ENCODE data around the gene METTL25. TPM values are rescaled to one million over a fixed set of nuclear protein-coding genes. Genes with fewer than 3 reads are reported as not detected.
A peak's percentile ranks its signal among the peaks of the same experiment; 100 is the strongest.

Gene METTL25
- total and polyA plus RNA-seq, 2 of the 8 experiments (the other 6 are each of a cell fraction or from before 2014, with no cell fraction given) = 2.4 to 8.3 TPM

DNA sequence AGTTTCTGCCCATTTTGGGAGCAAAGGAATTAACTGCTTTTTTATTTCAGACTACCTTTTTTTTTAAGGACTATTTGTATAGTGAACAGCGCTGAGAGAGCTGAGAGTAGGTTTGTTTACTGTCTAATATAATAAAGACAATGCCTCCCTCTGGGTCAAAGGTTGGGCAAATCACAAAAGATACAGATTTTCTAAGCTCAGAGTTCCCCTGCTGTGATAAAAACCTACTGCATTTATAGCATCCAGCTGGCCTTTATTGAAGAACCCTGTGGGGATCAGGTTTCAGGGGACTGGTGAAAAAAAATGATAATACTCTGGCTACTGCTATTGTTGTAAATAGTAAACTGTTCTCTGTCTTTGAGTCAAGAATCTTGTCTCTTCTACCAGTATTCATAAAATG lies 28.8 kb upstream of the METTL25 start:
- DNase-seq (ENCODE audit: low read depth in 1 of 2, low spot score in 2 of 2) = no peak
- no peaks in the 10 kb centered on the region for H3K79me1 ChIP-seq (ENCODE audit: low read depth, low read length)
- H4K5ac ChIP-seq (ENCODE audit: insufficient read length, low read depth, low read length) = no peak overlapping the region
- H3K4ac ChIP-seq (replicated peaks; ENCODE audit: insufficient read length, low read depth, low read length) = no peak overlapping the region
- H3K36me3 ChIP-seq (ENCODE audit: control insufficient read depth in 2 of 4, insufficient read depth in 4 of 4, low read length in 3 of 4) = no peaks in the 10 kb centered on the region
- H2BK12ac ChIP-seq (ENCODE audit: low read depth, low read length) = no peak overlapping the region
- no peaks in the 10 kb centered on the region for H4K20me1 ChIP-seq (replicated peaks in 1 of 2; ENCODE audit: control insufficient read depth in 1 of 2, insufficient read depth in 2 of 2, low read length in 2 of 2)
- H2AK5ac ChIP-seq (ENCODE audit: low read depth, low read length) = no peak overlapping the region
- ChIA-PET POLR2A (ENCODE audit: partially characterized antibody) (interaction anchor here (0.6 kb wide), 1 partner anchor 15 kb away, joined by 3 read pairs; no protein-coding TSS in a partner anchor), CTCF (ENCODE audit: partially characterized antibody) (interaction anchor here (0.6 kb wide), 2 partner anchors 241 to 1891 kb away, joined by 3 read pairs; no protein-coding TSS in a partner anchor)
- no peak overlapping the region for H3K56ac ChIP-seq (replicated peaks; ENCODE audit: insufficient read length, low read depth, low read length)
- no peak overlapping the region for H2BK5ac ChIP-seq (ENCODE audit: low read depth, low read length)
- H3K14ac ChIP-seq (ENCODE audit: insufficient read length) = no peak overlapping the region
- no peak overlapping the region for H3K27ac ChIP-seq (ENCODE audit: low read depth, low read length)
- TF ChIP-seq, protein P1, sequence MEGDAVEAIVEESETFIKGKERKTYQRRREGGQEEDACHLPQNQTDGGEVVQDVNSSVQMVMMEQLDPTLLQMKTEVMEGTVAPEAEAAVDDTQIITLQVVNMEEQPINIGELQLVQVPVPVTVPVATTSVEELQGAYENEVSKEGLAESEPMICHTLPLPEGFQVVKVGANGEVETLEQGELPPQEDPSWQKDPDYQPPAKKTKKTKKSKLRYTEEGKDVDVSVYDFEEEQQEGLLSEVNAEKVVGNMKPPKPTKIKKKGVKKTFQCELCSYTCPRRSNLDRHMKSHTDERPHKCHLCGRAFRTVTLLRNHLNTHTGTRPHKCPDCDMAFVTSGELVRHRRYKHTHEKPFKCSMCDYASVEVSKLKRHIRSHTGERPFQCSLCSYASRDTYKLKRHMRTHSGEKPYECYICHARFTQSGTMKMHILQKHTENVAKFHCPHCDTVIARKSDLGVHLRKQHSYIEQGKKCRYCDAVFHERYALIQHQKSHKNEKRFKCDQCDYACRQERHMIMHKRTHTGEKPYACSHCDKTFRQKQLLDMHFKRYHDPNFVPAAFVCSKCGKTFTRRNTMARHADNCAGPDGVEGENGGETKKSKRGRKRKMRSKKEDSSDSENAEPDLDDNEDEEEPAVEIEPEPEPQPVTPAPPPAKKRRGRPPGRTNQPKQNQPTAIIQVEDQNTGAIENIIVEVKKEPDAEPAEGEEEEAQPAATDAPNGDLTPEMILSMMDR (IDR thresholded peaks at IDR 0.05; ENCODE audit: control extremely low read depth in 1 of 3, insufficient read depth in 1 of 3, low read depth in 1 of 3, low read length in 3 of 3) = no peak
- TF ChIP-seq SUZ12 (IDR thresholded peaks at IDR 0.05; ENCODE audit: low read length) (no peak), FOSL1 (IDR thresholded peaks at IDR 0.05; ENCODE audit: insufficient read depth, low read depth, low read length) (no peak), TBP (IDR thresholded peaks at IDR 0.05; ENCODE audit: low read depth, low read length) (no peak), ASH2L (IDR thresholded peaks at IDR 0.05; ENCODE audit: low read length) (no peak), ZNF274 (IDR thresholded peaks at IDR 0.05; ENCODE audit: borderline replicate concordance, extremely low read depth, low read length) (no peak), EZH2 (IDR thresholded peaks at IDR 0.05; ENCODE audit: low read depth, low read length, severe bottlenecking) (no peak), CHD1 (IDR thresholded peaks at IDR 0.05; ENCODE audit: low read depth, low read length) (no peak), EGR1 (IDR thresholded peaks at IDR 0.05; ENCODE audit: borderline replicate concordance, low read depth, low read length) (no peak)
- TF ChIP-seq, protein P2, sequence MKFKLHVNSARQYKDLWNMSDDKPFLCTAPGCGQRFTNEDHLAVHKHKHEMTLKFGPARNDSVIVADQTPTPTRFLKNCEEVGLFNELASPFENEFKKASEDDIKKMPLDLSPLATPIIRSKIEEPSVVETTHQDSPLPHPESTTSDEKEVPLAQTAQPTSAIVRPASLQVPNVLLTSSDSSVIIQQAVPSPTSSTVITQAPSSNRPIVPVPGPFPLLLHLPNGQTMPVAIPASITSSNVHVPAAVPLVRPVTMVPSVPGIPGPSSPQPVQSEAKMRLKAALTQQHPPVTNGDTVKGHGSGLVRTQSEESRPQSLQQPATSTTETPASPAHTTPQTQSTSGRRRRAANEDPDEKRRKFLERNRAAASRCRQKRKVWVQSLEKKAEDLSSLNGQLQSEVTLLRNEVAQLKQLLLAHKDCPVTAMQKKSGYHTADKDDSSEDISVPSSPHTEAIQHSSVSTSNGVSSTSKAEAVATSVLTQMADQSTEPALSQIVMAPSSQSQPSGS (IDR thresholded peaks at IDR 0.05; ENCODE audit: low read length) = no peak
- peak overlapping the region in 1 of 4 experiments; percentile 3; a peak in 1 of 8 replicates for H3K4me3 ChIP-seq (ENCODE audit: extremely low read depth in 1 of 4, insufficient read depth in 2 of 4, low read depth in 3 of 4, low read length in 4 of 4)
- H3K23me2 ChIP-seq (ENCODE audit: low read depth, low read length) = no peaks in the 10 kb centered on the region
- no peak overlapping the region for H4K91ac ChIP-seq (replicated peaks; ENCODE audit: insufficient read length, low read length)
- H3K27me3 ChIP-seq (replicated peaks in 1 of 4; ENCODE audit: control insufficient read depth in 3 of 4, extremely low read depth in 1 of 4, insufficient read depth in 3 of 4, low read length in 3 of 4) = no peaks in the 10 kb centered on the region
- H3K4me1 ChIP-seq (replicated peaks in 1 of 4; ENCODE audit: control insufficient read depth in 3 of 4, insufficient read depth in 4 of 4, low read length in 3 of 4) = peaks cover 0 to 5% (median 0%) of the 10 kb centered on the region in 4 experiments; a peak in 2 of 7 replicates
- no peak overlapping the region for H2BK15ac ChIP-seq (ENCODE audit: low read length)
- H2AFZ ChIP-seq (ENCODE audit: low read length) = 0 out of 2 replicates have a peak overlapping the region, but pooled peaks have one; percentile 11
- H3K18ac ChIP-seq (ENCODE audit: extremely low read depth, low read length) = no peak overlapping the region
- H4K8ac ChIP-seq (ENCODE audit: extremely low read depth, insufficient read depth, low read length) = no peak overlapping the region
- no peak overlapping the region for H2BK20ac ChIP-seq (ENCODE audit: low read length)
- no peak for FAIRE-seq
- no peak overlapping the region for H3K9ac ChIP-seq (replicated peaks in 1 of 4; ENCODE audit: extremely low read depth in 1 of 4, low read depth in 3 of 4, low read length in 3 of 4)
- no peak overlapping the region for H3K23ac ChIP-seq (ENCODE audit: insufficient read length)
- H2BK120ac ChIP-seq (replicated peaks; ENCODE audit: low read depth, low read length) = no peak overlapping the region
- no peaks in the 10 kb centered on the region for H3K9me3 ChIP-seq (ENCODE audit: insufficient read depth in 2 of 2, low read depth in 1 of 2, low read length in 1 of 2)
- 15% methylated on average over 1 of the region's 1 CpG; no CpG with 5 or more reads in 1 of the 2 experiments for WGBS, 2 experiments (ENCODE audit: extremely low coverage in 1 of 2, insufficient coverage in 1 of 2, insufficient read length in 1 of 2, insufficient replicate concordance in 2 of 2, low coverage in 1 of 2, low lambda C conversion rate in 2 of 2, missing lambda C conversion rate in 1 of 2)
- H3K79me2 ChIP-seq (ENCODE audit: control insufficient read depth in 1 of 2, insufficient read depth in 2 of 2, low read length in 2 of 2) = no peaks in the 10 kb centered on the region
- peak overlapping the region; percentile 17 to 40; a peak in 1 of 4 replicates for H3K4me2 ChIP-seq (ENCODE audit: insufficient read depth in 1 of 2, low read depth in 2 of 2, low read length in 2 of 2)
